ENCODE measurements around the gene FGFR1OP2.

GRCh38 chr12:26928661-26929060 is 9.6 kb upstream of the FGFR1OP2 start:
- TF ChIP-seq CTCF (tag by site-specific recombination; IDR thresholded peaks at IDR 0.05) (no peak), ZNF280D (tag by site-specific recombination; IDR thresholded peaks at IDR 0.05) (no peak), ZNF76 (tag by site-specific recombination; IDR thresholded peaks at IDR 0.05; ENCODE audit: borderline replicate concordance, low read depth) (no peak), YY1 (tag by site-specific recombination; IDR thresholded peaks at IDR 0.05) (no peak), BCL11B (tag by site-specific recombination; IDR thresholded peaks at IDR 0.05; ENCODE audit: low read depth) (no peak), ZBTB26 (tag by site-specific recombination; optimal IDR thresholded peaks at IDR 0.05) (no peak), HOXA7 (CRISPR knock-in tag; IDR thresholded peaks at IDR 0.05; ENCODE audit: borderline replicate concordance) (no peak), ZNF211 (tag by site-specific recombination; IDR thresholded peaks at IDR 0.05; ENCODE audit: low read depth) (no peak), ZNF558 (tag by site-specific recombination; IDR thresholded peaks at IDR 0.05) (no peak), ZNF140 (tag by site-specific recombination; IDR thresholded peaks at IDR 0.05) (no peak), ZNF837 (tag by site-specific recombination; IDR thresholded peaks at IDR 0.05) (no peak), ZNF366 (tag by site-specific recombination; conservative IDR thresholded peaks at IDR 0.05) (no peak)
